ENCODE data around the gene SNRPA1.

SNRPA1 gene

GRCh38 chr15:101322016-101322695 lies 27.1 kb upstream of the SNRPA1 start:
- intact Hi-C loops (cut with DNase I): no loop called here
- peak in 2 of 10 donors; percentile 57 to 63 for DNase-seq

- DNase-seq: peak in 4 of 10 donors; percentile 33 to 62 (median 53)
- intact Hi-C loops (cut with DNase I): no loop called here
Observed at GRCh38 chr15:101320501-101321052, 25.5 kb upstream of the SNRPA1 start.

GRCh38 chr15:101318839-101319238 lies 23.8 kb upstream of the SNRPA1 start:
- intact Hi-C loops (cut with DNase I): no loop called here
- DNase-seq: peak in 4 of 10 donors; percentile 9 to 51 (median 38)

- intact Hi-C loops (cut with DNase I): no loop called here
- peak in 2 of 10 donors; percentile 61 to 70 for DNase-seq
Observed at GRCh38 chr15:101318147-101318819, 23.2 kb upstream of the SNRPA1 start.

GRCh38 chr15:101317336-101317872 lies 22.4 kb upstream of the SNRPA1 start:
- intact Hi-C loops (cut with DNase I): no loop called here
- no peak for DNase-seq

- intact Hi-C loops (cut with DNase I): no loop called here
- DNase-seq: peak in 2 of 10 donors; percentile 26 to 56
Observed at GRCh38 chr15:101316529-101316928, 21.5 kb upstream of the SNRPA1 start.

- intact Hi-C loops (cut with DNase I): no loop called here
- peak in 3 of 10 donors; percentile 42 to 73 (median 59) for DNase-seq
Observed at GRCh38 chr15:101315736-101316135, 20.7 kb upstream of the SNRPA1 start.

GRCh38 chr15:101314336-101315125 lies 19.5 kb upstream of the SNRPA1 start:
- DNase-seq: peak in 3 of 10 donors; percentile 44 to 58 (median 49)
- intact Hi-C loops (cut with DNase I): no loop called here

- peak in 2 of 10 donors; percentile 55 to 62 for DNase-seq
- intact Hi-C loops (cut with DNase I): no loop called here
Observed at GRCh38 chr15:101313041-101313761, 18.2 kb upstream of the SNRPA1 start.

- intact Hi-C loops (cut with DNase I): no loop called here
- DNase-seq: peak in 2 of 10 donors; percentile 40 to 57
Observed at GRCh38 chr15:101310508-101310907, 15.5 kb upstream of the SNRPA1 start.

- intact Hi-C loops (cut with DNase I): no loop called here
- DNase-seq: peak in 3 of 10 donors; percentile 5 to 82 (median 60)
Observed at GRCh38 chr15:101310161-101310480, 15.1 kb upstream of the SNRPA1 start.

GRCh38 chr15:101309436-101310160 lies 14.6 kb upstream of the SNRPA1 start:
- intact Hi-C loops (cut with DNase I): no loop called here
- peak in 3 of 10 donors; percentile 10 to 79 (median 36) for DNase-seq

- peak in 2 of 10 donors; percentile 52 to 62 for DNase-seq
- intact Hi-C loops (cut with DNase I): no loop called here
Observed at GRCh38 chr15:101308604-101309435, 13.8 kb upstream of the SNRPA1 start.

GRCh38 chr15:101307897-101308603 lies 13.0 kb upstream of the SNRPA1 start:
- intact Hi-C loops (cut with DNase I): no loop called here
- peak in 3 of 10 donors; percentile 5 to 60 (median 58) for DNase-seq

- peak in 2 of 10 donors; percentile 62 to 75 for DNase-seq
- intact Hi-C loops (cut with DNase I): no loop called here
Observed at GRCh38 chr15:101307048-101307896, 12.2 kb upstream of the SNRPA1 start.

- DNase-seq: peak in 2 of 10 donors; percentile 62 to 63
- intact Hi-C loops (cut with DNase I): no loop called here
Observed at GRCh38 chr15:101306341-101307047, 11.4 kb upstream of the SNRPA1 start.

Measured in posterior cingulate gyrus (tissue), 11 donors.